Measurements from ENCODE around the gene RGL3. TPM values are rescaled to one million over a fixed set of nuclear protein-coding genes. Genes with fewer than 3 reads are reported as not detected.

Gene RGL3
- total and polyA plus RNA-seq, 8 donors, result 22.3 to 170 (median 39.8) TPM

GRCh38 chr19:11346104-11346940, 72.8 kb downstream of the RGL3 start, which contains the start of the genes CCDC159 and TMEM205:
Gene CCDC159 (plus strand): TSS chr19:11346519. CDS start chr19:11346607, 88 bp downstream.
Gene TMEM205 (minus strand): TSS chr19:11346268. CDS start chr19:11345619, 649 bp downstream.
- Histone ChIP-seq H3K27me3 (no peaks in the 10 kb centered on the region), H3K36me3 (no peaks in the 10 kb centered on the region), H3K9me3 (no peaks in the 10 kb centered on the region), H3K4me1 (peaks cover 0 to 20% (median 9%) of the 10 kb centered on the region in 3 donors), H3K4me3 (peak within 1 kb of the TSS; percentile 51 to 71 (median 66)), H3K27ac (peak within 1 kb of the TSS; percentile 63 to 87 (median 74))
- intact Hi-C loops (cut with DNase I), result no loop called here
- WGBS, 2 donors, result 0 to 1% methylated on average over 50 of the region's 50 CpGs
- DNase-seq (peak; percentile 94 to 100 (median 99)), FAIRE-seq (peak; percentile 98), ATAC-seq (peak; percentile 86 to 92 (median 90))
- TF ChIP-seq CTCF (IDR thresholded peaks at IDR 0.05), result no peak

- H3K4me1 ChIP-seq, result peaks cover 0 to 20% (median 9%) of the 10 kb centered on the region in 3 donors
- H3K9me3 ChIP-seq, result no peaks in the 10 kb centered on the region
- no peaks in the 10 kb centered on the region for H3K36me3 ChIP-seq
- peak overlapping the region in 3 of 4 donors; percentile 51 to 68 (median 63) for H3K4me3 ChIP-seq
- intact Hi-C loops (cut with DNase I), result no loop called here
- ATAC-seq (peak in 1 of 4 donors; percentile 2), FAIRE-seq (no peak), DNase-seq (peak in 2 of 6 donors; percentile 46 to 47)
- TF ChIP-seq CTCF (IDR thresholded peaks at IDR 0.05), result no peak
- 28 to 30% methylated on average over 15 of the region's 15 CpGs for WGBS, 2 donors
- no peaks in the 10 kb centered on the region for H3K27me3 ChIP-seq
- peak overlapping the region; percentile 48 to 87 (median 74) for H3K27ac ChIP-seq
These were observed 73.9 kb downstream of the RGL3 start for GRCh38 chr19:11345122-11345803.

Other genes starting within 250 kb of the RGL3 start
- 10 to 100 TPM; 19.0 to 44.6 (median 25.5) TPM for gene KANK2, start 221.8 kb downstream of the RGL3 start, total RNA-seq
- gene KANK2, start 221.8 kb downstream of the RGL3 start, polyA plus RNA-seq, result 10 to 100 TPM; 34.7 to 48.7 TPM
- 1 to 10 TPM in 2 of 6 donors, not detected in 4; 1.3 to 1.4 TPM for gene ANGPTL8, start 179.7 kb downstream of the RGL3 start, total RNA-seq
- 1 to 10 TPM in 1 of 2 donors, under 1 TPM in 1; 0.38 to 2.2 TPM for gene ANGPTL8, start 179.7 kb downstream of the RGL3 start, polyA plus RNA-seq
- gene DOCK6, start 156.8 kb downstream of the RGL3 start, total RNA-seq, result 10 to 100 TPM; 18.0 to 31.8 (median 26.2) TPM
- gene DOCK6, start 156.8 kb downstream of the RGL3 start, polyA plus RNA-seq, result 10 to 100 TPM; 60.2 to 79.0 TPM
- gene TSPAN16, start 123.2 kb downstream of the RGL3 start, total RNA-seq, result not detected
- gene TSPAN16, start 123.2 kb downstream of the RGL3 start, polyA plus RNA-seq, result not detected
- 100 to 1,000 TPM in 4 of 6 donors, 10 to 100 TPM in 2; 70.6 to 134 (median 107) TPM for gene RAB3D, start 79.7 kb downstream of the RGL3 start, total RNA-seq
- gene RAB3D, start 79.7 kb downstream of the RGL3 start, polyA plus RNA-seq, result 10 to 100 TPM; 11.0 to 15.2 TPM
- 10 to 100 TPM; 41.4 to 69.2 (median 53.0) TPM for gene TMEM205, start 73.0 kb downstream of the RGL3 start, total RNA-seq
- 100 to 1,000 TPM in 1 of 2 donors, 10 to 100 TPM in 1; 84.5 to 175 TPM for gene TMEM205, start 73.0 kb downstream of the RGL3 start, polyA plus RNA-seq
- gene CCDC159, start 72.8 kb downstream of the RGL3 start, total RNA-seq, result 10 to 100 TPM; 11.6 to 21.1 (median 14.1) TPM
- gene CCDC159, start 72.8 kb downstream of the RGL3 start, polyA plus RNA-seq, result 100 to 1,000 TPM in 1 of 2 donors, 10 to 100 TPM in 1; 86.6 to 106 TPM
- gene PLPPR2, start 63.9 kb downstream of the RGL3 start, total RNA-seq, result 10 to 100 TPM in 1 of 6 donors, 1 to 10 TPM in 5; 4.4 to 11.0 (median 7.1) TPM
- gene PLPPR2, start 63.9 kb downstream of the RGL3 start, polyA plus RNA-seq, result 10 to 100 TPM; 15.7 to 32.8 TPM
- gene SWSAP1, start 44.6 kb downstream of the RGL3 start, total RNA-seq, result 1 to 10 TPM in 4 of 6 donors, under 1 TPM in 2; 0.55 to 1.5 (median 1.1) TPM
- 1 to 10 TPM; 1.8 to 2.7 TPM for gene SWSAP1, start 44.6 kb downstream of the RGL3 start, polyA plus RNA-seq
- gene EPOR, start 35.0 kb downstream of the RGL3 start, total RNA-seq, result 10 to 100 TPM in 1 of 6 donors, 1 to 10 TPM in 5; 5.4 to 16.3 (median 8.0) TPM
- gene EPOR, start 35.0 kb downstream of the RGL3 start, polyA plus RNA-seq, result 10 to 100 TPM; 30.4 to 46.2 TPM
- gene ODAD3, start 15.8 kb upstream of the RGL3 start, total RNA-seq, result under 1 TPM; 0.13 to 0.44 (median 0.26) TPM
- gene ODAD3, start 15.8 kb upstream of the RGL3 start, polyA plus RNA-seq, result 1 to 10 TPM in 1 of 2 donors, under 1 TPM in 1; 0.84 to 1.8 TPM
- gene PRKCSH, start 16.3 kb upstream of the RGL3 start, total RNA-seq, result 100 to 1,000 TPM; 132 to 217 (median 175) TPM
- gene PRKCSH, start 16.3 kb upstream of the RGL3 start, polyA plus RNA-seq, result 100 to 1,000 TPM; 114 to 140 TPM
- gene ELAVL3, start 61.7 kb upstream of the RGL3 start, total RNA-seq, result under 1 TPM in 1 of 6 donors, not detected in 5; 0.15 TPM
- gene ELAVL3, start 61.7 kb upstream of the RGL3 start, polyA plus RNA-seq, result under 1 TPM; 0.08 to 0.16 TPM
- gene ZNF653, start 86.5 kb upstream of the RGL3 start, total RNA-seq, result 1 to 10 TPM; 4.5 to 6.2 (median 5.6) TPM
- 10 to 100 TPM; 21.8 to 25.6 TPM for gene ZNF653, start 86.5 kb upstream of the RGL3 start, polyA plus RNA-seq
- 10 to 100 TPM; 32.1 to 54.8 (median 36.9) TPM for gene ECSIT, start 109.8 kb upstream of the RGL3 start, total RNA-seq
- 10 to 100 TPM; 60.3 to 87.3 TPM for gene ECSIT, start 109.8 kb upstream of the RGL3 start, polyA plus RNA-seq
- 1 to 10 TPM in 4 of 6 donors, under 1 TPM in 2; 0.43 to 5.2 (median 1.8) TPM for gene CNN1, start 119.5 kb upstream of the RGL3 start, total RNA-seq
- gene CNN1, start 119.5 kb upstream of the RGL3 start, polyA plus RNA-seq, result 10 to 100 TPM; 11.3 to 38.8 TPM
- gene ELOF1, start 139.9 kb upstream of the RGL3 start, total RNA-seq, result 10 to 100 TPM; 25.0 to 38.9 (median 32.4) TPM
- 10 to 100 TPM; 52.0 to 63.4 TPM for gene ELOF1, start 139.9 kb upstream of the RGL3 start, polyA plus RNA-seq
- gene ACP5, start 158.3 kb upstream of the RGL3 start, total RNA-seq, result 10 to 100 TPM in 2 of 6 donors, 1 to 10 TPM in 4; 3.5 to 21.8 (median 7.0) TPM
- gene ACP5, start 158.3 kb upstream of the RGL3 start, polyA plus RNA-seq, result 10 to 100 TPM in 1 of 2 donors, 1 to 10 TPM in 1; 7.7 to 11.4 TPM
- 1 to 10 TPM; 4.4 to 8.5 (median 6.0) TPM for gene ZNF627, start 178.2 kb upstream of the RGL3 start, total RNA-seq
- gene ZNF627, start 178.2 kb upstream of the RGL3 start, polyA plus RNA-seq, result 1 to 10 TPM; 4.6 to 6.4 TPM